SU-DHL-6 (cell line): ENCODE data around the gene RPRD2.

Source experiments
- CTCF ChIP-seq: fragments of 200-600 bp; sonication (generic); IDR thresholded peaks from one replicate; pipeline ENCODE4 v1.5.1; 2017; ENCODE audit warnings: antibody characterized with exemption, mild to moderate bottlenecking, low read length, moderate library complexity; ENCODE audit not compliant: insufficient read depth, poor library complexity, severe bottlenecking
- EZH2phosphoT487 ChIP-seq: fragments of 200-600 bp; sonication (generic), shearing (Covaris generic); conservative IDR thresholded peaks from 2 replicates; pipeline ENCODE4 v1.6.1; 2018; ENCODE audit warnings: mild to moderate bottlenecking, antibody characterized with exemption, low read length, moderate library complexity, mixed read lengths

GRCh38 chr1:150410582-150411101, 46.7 kb downstream of the RPRD2 start:
- no peak for TF ChIP-seq CTCF
- no peak for TF ChIP-seq EZH2phosphoT487
